ENCODE results near the gene UBE2I. TPM values are rescaled to one million over a fixed set of nuclear protein-coding genes. Genes with fewer than 3 reads are reported as not detected.

Gene UBE2I
- polyA plus RNA-seq, 4 donors: 164 to 183 (median 167) TPM

- DNase-seq (ENCODE audit: low read depth in 4 of 4, low spot score in 3 of 4): no peak
These were observed 2.5 kb downstream of the UBE2I start for GRCh38 chr16:1311738-1312466.

GRCh38 chr16:1312467-1312816, 3.0 kb downstream of the UBE2I start:
- no peak for DNase-seq (ENCODE audit: low read depth in 4 of 4, low spot score in 3 of 4)

GRCh38 chr16:1312903-1313302, 3.5 kb downstream of the UBE2I start:
- DNase-seq (ENCODE audit: low read depth in 4 of 4, low spot score in 3 of 4): no peak

GRCh38 chr16:1313721-1314369, 4.4 kb downstream of the UBE2I start:
- no peak for DNase-seq (ENCODE audit: low read depth in 4 of 4, low spot score in 3 of 4)

- DNase-seq (ENCODE audit: low read depth in 4 of 4, low spot score in 3 of 4): no peak
These were observed 5.1 kb downstream of the UBE2I start for GRCh38 chr16:1314399-1315068.

- DNase-seq (ENCODE audit: low read depth in 4 of 4, low spot score in 3 of 4): no peak
These were observed 5.9 kb downstream of the UBE2I start for GRCh38 chr16:1315081-1316032.

- DNase-seq (ENCODE audit: low read depth in 4 of 4, low spot score in 3 of 4): no peak
These were observed 6.6 kb downstream of the UBE2I start for GRCh38 chr16:1316033-1316405.

- DNase-seq (ENCODE audit: low read depth in 4 of 4, low spot score in 3 of 4): no peak
These were observed 8.2 kb downstream of the UBE2I start for GRCh38 chr16:1317479-1318267.

- DNase-seq (ENCODE audit: low read depth in 4 of 4, low spot score in 3 of 4): no peak
These were observed 8.8 kb downstream of the UBE2I start for GRCh38 chr16:1318268-1318545.

GRCh38 chr16:1319041-1319440, 9.6 kb downstream of the UBE2I start:
- no peak for DNase-seq (ENCODE audit: low read depth in 4 of 4, low spot score in 3 of 4)

GRCh38 chr16:1320097-1320496, 10.7 kb downstream of the UBE2I start:
- no peak for DNase-seq (ENCODE audit: low read depth in 4 of 4, low spot score in 3 of 4)

- DNase-seq (ENCODE audit: low read depth in 4 of 4, low spot score in 3 of 4): no peak
These were observed 11.3 kb downstream of the UBE2I start for GRCh38 chr16:1320658-1321240.

- DNase-seq (ENCODE audit: low read depth in 4 of 4, low spot score in 3 of 4): no peak
These were observed 13.0 kb downstream of the UBE2I start for GRCh38 chr16:1322407-1322806.

- no peak for DNase-seq (ENCODE audit: low read depth in 4 of 4, low spot score in 3 of 4)
These were observed 14.1 kb downstream of the UBE2I start for GRCh38 chr16:1323296-1324239.

GRCh38 chr16:1324286-1324826, 14.9 kb downstream of the UBE2I start:
- DNase-seq (ENCODE audit: low read depth in 4 of 4, low spot score in 3 of 4): no peak

- no peak for DNase-seq (ENCODE audit: low read depth in 4 of 4, low spot score in 3 of 4)
These were observed 15.8 kb downstream of the UBE2I start for GRCh38 chr16:1325261-1325660.

- no peak for DNase-seq (ENCODE audit: low read depth in 4 of 4, low spot score in 3 of 4)
These were observed 16.4 kb downstream of the UBE2I start for GRCh38 chr16:1325673-1326371.

GRCh38 chr16:1326391-1326790, 17.0 kb downstream of the UBE2I start:
- no peak for DNase-seq (ENCODE audit: low read depth in 4 of 4, low spot score in 3 of 4)

Data from left renal pelvis (tissue), 4 donors.